Measurements from ENCODE around the gene SNHG17. TPM values are rescaled to one million over a fixed set of nuclear protein-coding genes. Genes with fewer than 3 reads are reported as not detected.
"Not testable (repeated sequence)": the region's sequence is repeated elsewhere in the genome, so short reads cannot be mapped to it uniquely, and the experiment has no call there.

SNHG17 gene
- total RNA-seq, 4 donors from 2014 or later: 0.59 to 58.9 (median 9.3) TPM

DNA sequence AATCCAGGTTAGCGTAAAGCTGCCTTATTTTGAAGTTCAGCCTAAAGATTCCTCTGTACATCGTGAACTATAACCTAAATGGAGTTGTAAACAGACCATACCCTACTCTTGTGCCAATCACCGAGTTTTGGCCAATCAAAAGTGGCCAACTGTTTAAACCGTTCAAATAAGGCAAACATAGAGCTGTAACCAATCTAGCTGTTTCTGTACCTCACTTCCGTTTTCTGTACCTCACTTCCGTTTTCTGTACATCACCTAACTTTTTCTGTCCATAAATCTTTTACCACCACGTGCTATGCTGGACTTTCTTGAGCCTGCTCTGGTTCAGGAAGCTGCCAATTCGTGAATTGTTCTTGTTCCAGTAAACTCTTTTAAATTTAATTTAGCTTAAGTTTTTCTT, 49.1 kb downstream of the SNHG17 start:
- H3K36me3 ChIP-seq: no peaks in the 10 kb centered on the region

DNA sequence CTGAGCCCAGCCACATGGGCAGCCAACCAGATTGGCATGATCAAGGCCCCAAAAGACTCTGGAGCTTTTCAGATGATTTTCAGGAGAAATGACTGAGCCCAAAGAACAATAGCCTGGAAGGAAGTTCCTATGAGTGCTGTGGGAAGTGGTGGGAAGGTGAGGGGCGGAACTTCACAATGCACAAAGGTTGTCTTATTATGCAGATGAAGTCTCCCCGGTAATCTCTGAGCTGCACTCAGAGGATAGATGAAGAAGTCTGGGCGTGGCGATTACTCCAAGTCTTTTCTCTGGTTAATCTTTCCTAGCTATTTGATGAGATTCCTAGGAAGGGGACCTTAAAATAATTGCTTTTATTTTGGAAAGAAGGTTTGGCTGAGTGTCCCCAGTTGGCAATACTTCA, 52.0 kb downstream of the SNHG17 start:
- Histone ChIP-seq H3K9me3 (no peaks in the 10 kb centered on the region), H3K27me3 (no peaks in the 10 kb centered on the region), H3K36me3 (no peaks in the 10 kb centered on the region), H3K4me3 (no peak overlapping the region), H3K27ac (no peak overlapping the region), H3K4me1 (no peaks in the 10 kb centered on the region)
- no peak for DNase-seq
- intact Hi-C loops (cut with DNase I; ENCODE audit: low total_unique reads): no loop called here
- TF ChIP-seq POLR2A (IDR thresholded peaks at IDR 0.05): no peak
- TF ChIP-seq, protein P1, sequence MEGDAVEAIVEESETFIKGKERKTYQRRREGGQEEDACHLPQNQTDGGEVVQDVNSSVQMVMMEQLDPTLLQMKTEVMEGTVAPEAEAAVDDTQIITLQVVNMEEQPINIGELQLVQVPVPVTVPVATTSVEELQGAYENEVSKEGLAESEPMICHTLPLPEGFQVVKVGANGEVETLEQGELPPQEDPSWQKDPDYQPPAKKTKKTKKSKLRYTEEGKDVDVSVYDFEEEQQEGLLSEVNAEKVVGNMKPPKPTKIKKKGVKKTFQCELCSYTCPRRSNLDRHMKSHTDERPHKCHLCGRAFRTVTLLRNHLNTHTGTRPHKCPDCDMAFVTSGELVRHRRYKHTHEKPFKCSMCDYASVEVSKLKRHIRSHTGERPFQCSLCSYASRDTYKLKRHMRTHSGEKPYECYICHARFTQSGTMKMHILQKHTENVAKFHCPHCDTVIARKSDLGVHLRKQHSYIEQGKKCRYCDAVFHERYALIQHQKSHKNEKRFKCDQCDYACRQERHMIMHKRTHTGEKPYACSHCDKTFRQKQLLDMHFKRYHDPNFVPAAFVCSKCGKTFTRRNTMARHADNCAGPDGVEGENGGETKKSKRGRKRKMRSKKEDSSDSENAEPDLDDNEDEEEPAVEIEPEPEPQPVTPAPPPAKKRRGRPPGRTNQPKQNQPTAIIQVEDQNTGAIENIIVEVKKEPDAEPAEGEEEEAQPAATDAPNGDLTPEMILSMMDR (IDR thresholded peaks at IDR 0.05): no peak

More for the DNA sequence above, 49.1 kb downstream of the SNHG17 start:
- intact Hi-C loops (cut with DNase I; ENCODE audit: low total_unique reads): no loop called here
- Histone ChIP-seq H3K4me3 (no peak overlapping the region), H3K27me3 (no peaks in the 10 kb centered on the region), H3K9me3 (no peaks in the 10 kb centered on the region), H3K27ac (no peak overlapping the region), H3K4me1 (no peaks in the 10 kb centered on the region)
- no peak for DNase-seq
- no peak for TF ChIP-seq POLR2A (IDR thresholded peaks at IDR 0.05)
- TF ChIP-seq, protein P1 (IDR thresholded peaks at IDR 0.05): no peak

DNA sequence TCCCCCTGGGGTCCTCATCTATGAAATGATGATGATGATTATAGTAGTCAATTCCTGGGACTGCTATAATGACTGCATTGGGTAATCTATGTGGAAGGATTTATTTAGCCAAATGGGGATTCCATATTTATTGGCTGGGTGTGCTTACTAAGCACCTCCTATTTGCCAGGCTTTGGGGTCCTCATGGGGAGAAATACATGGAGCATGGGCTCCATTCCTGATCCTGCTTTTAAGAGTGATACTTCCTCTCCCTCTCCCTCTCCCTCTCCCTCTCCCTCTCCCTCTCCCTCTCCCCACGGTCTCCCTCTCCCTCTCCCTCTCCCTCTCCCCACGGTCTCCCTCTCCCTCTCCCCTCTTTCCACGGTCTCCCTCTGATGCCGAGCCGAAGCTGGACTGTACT, 57.3 kb downstream of the SNHG17 start:
- H3K9me3 ChIP-seq; H3K27ac ChIP-seq; H3K36me3 ChIP-seq; H3K27me3 ChIP-seq; DNase-seq; intact Hi-C loops (cut with DNase I; ENCODE audit: low total_unique reads); H3K4me1 ChIP-seq; H3K4me3 ChIP-seq: not testable (repeated sequence)

DNA sequence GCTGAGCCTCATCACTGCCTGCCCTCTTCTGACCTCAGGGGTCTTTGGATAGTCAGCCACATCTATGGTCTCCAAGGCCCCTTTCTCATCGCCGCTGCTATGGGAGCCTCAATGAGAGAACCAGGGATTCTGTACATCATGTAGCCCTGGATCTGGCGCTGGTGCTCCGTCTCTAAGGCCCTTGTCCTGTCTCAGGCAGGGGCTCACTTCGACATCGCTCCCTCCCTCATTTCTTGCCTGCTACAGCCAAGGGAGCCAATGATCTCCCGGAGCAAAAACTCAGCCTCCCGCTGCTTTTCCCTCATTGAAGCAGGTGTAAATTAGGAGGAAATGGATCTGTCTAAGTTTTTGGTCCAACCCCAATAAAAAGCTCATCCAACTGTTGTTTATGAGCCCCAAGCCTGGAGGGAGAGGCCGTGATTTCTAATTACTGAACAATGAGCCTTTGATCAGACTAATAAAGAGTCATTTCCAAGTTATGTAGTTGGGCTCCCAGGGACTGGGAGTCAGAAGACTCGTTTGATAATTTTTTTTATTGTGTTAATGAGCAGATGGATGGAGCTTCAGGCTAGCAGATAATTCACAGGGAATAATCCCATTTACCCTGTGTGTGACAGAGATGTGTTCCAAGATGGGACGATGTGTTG, 58.0 kb downstream of the SNHG17 start:
- Histone ChIP-seq H3K9me3 (no peaks in the 10 kb centered on the region), H3K4me3 (no peak overlapping the region), H3K4me1 (no peaks in the 10 kb centered on the region), H3K27ac (no peak overlapping the region), H3K27me3 (no peaks in the 10 kb centered on the region), H3K36me3 (no peaks in the 10 kb centered on the region)
- intact Hi-C loops (cut with DNase I; ENCODE audit: low total_unique reads): no loop called here
- no peak for DNase-seq
- TF ChIP-seq, protein P1 (IDR thresholded peaks at IDR 0.05): no peak
- TF ChIP-seq POLR2A (IDR thresholded peaks at IDR 0.05): no peak

DNA sequence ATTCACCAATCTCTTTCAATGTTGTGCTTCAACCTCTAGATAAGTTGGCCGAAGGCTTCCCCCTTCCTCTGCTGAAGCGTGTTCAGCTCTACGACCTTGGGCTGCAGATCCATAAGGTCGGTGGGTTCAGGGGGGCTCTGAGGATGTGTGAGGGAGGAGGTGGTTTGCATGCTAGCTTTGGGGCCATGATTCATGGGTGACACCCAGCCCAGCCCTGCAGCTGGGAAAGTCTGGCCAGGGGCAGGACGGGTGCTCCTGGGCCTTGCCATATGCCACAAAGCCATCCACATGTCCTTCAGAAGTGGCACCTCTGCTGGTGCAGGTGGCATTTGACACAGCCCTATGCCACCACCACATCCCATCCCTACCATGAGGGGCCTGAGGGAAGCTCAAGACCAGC, 61.2 kb downstream of the SNHG17 start:
- DNase-seq: no peak
- no peak overlapping the region for H3K27ac ChIP-seq

More for the DNA sequence above, 61.2 kb downstream of the SNHG17 start:
- no peaks in the 10 kb centered on the region for H3K27me3 ChIP-seq
- no peaks in the 10 kb centered on the region for H3K9me3 ChIP-seq
- TF ChIP-seq, protein P1 (IDR thresholded peaks at IDR 0.05): no peak
- TF ChIP-seq POLR2A (IDR thresholded peaks at IDR 0.05): no peak
- intact Hi-C loops (cut with DNase I; ENCODE audit: low total_unique reads): no loop called here
- no peak overlapping the region for H3K4me3 ChIP-seq
- no peaks in the 10 kb centered on the region for H3K4me1 ChIP-seq
- no peaks in the 10 kb centered on the region for H3K36me3 ChIP-seq

Measured in uterus (tissue), 4 donors.